Measurements from ENCODE around the gene TTLL7. TPM values are rescaled to one million over a fixed set of nuclear protein-coding genes. Genes with fewer than 3 reads are reported as not detected.

The TTLL7 gene
- total RNA-seq, 4 donors from 2014 or later: 3.1 to 9.1 (median 6.6) TPM

DNA sequence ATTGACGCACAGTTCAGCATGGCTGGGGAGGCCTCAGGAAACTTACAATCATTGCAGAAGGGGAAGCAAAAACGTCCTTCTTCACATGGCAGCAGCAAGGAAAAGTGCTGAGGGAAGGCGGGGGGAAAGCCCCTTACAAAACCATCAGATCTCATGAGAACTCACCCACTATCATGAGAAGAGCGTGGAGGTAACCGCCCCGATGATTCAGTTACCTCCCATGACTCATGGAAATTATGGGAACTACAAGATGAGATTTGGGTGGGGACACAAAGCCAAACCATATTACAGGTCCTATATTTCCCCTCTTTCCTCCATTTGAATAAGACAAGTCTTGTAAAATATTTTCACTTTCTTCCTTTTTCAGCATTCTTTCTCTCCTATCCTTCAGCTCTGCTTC, 7.7 kb upstream of the TTLL7 start:
- DNase-seq (ENCODE audit: low spot score) (no peak), ATAC-seq (ENCODE audit: low FRiP score) (no peak)
- TF ChIP-seq, protein P1, sequence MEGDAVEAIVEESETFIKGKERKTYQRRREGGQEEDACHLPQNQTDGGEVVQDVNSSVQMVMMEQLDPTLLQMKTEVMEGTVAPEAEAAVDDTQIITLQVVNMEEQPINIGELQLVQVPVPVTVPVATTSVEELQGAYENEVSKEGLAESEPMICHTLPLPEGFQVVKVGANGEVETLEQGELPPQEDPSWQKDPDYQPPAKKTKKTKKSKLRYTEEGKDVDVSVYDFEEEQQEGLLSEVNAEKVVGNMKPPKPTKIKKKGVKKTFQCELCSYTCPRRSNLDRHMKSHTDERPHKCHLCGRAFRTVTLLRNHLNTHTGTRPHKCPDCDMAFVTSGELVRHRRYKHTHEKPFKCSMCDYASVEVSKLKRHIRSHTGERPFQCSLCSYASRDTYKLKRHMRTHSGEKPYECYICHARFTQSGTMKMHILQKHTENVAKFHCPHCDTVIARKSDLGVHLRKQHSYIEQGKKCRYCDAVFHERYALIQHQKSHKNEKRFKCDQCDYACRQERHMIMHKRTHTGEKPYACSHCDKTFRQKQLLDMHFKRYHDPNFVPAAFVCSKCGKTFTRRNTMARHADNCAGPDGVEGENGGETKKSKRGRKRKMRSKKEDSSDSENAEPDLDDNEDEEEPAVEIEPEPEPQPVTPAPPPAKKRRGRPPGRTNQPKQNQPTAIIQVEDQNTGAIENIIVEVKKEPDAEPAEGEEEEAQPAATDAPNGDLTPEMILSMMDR (IDR thresholded peaks at IDR 0.05): no peak

DNA sequence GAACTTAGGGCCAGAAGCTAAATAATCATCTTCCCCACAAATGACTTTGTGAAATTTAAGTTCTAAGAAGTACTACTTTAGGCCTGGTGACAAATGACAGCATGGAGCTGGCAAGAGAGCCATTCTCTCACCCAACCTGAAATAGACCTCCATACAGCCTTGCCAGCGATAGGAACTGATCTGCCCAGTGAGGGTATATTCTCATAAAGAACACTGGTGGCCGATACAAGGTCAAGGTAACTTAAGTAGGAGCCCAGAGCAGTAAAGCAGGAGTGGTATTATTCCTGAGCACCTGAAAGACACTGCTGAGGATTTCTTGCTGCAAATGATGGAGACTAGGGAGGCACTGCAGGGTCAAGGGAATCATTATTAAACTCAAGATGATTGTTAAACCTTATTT, 2.6 kb upstream of the TTLL7 start:
- DNase-seq (ENCODE audit: low spot score): no peak
- TF ChIP-seq, protein P1 (IDR thresholded peaks at IDR 0.05): no peak
- no peak for ATAC-seq (ENCODE audit: low FRiP score)

DNA sequence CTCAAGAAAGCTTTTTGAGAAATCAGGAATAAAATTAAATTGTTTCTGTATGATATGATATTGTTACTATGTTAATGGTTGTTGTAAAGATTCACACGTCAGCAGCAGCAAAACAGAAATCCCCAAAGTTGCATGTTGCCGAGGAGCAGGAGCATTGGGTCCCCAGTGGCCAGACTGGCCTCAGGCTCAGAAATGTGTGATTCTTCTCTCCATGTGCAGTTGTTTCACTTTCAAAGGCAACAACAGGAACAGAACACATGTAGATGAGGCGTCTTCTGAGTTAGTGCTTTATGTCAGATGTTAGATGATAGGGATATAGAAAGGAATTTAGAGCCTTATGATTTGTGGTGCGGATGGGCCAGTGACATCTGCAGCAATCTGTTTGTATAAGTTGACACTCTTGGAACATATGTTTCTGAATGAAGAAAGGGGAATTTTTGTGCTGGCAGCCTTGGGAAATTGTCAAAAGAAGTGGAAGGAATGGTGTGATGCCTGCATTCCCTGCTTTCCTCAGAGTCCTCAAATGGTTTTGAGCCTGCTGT, 2.1 kb upstream of the TTLL7 start:
- ATAC-seq (ENCODE audit: low FRiP score) (no peak), DNase-seq (ENCODE audit: low spot score) (no peak)
- TF ChIP-seq, protein P1 (IDR thresholded peaks at IDR 0.05): no peak

DNA sequence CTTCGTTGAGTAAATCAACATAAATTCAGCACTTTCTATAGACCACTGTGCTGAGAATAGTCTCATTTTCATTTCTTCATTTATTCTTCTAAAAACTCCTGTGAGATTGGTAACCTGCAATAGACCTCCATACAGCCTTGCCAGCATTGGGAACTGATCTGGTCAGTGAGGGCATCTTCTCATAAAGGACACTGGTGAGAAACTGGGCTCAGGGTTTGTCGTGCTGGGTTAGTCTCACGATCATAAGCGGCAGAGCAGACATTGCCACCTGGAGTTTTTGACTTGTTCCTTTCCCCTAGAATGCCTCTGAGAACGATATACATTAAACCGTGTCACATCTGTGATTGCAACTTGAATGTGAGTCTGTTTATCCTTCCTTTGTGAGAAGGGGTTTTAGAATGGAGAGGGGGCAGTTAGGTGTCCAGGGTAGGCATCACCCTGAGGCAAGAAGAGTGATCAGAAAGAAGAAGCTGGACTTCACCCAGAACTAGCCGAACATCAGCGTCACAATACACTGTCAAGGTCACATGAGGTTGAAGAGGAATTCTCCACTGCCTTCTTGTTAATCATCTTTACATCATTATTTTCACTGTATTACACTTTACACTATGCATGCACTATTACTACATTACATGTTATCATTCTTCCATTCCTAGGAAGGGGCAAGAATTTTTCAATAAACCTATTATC, 1.4 kb upstream of the TTLL7 start:
- ATAC-seq (ENCODE audit: low FRiP score) (no peak), DNase-seq (ENCODE audit: low spot score) (no peak)
- TF ChIP-seq, protein P1 (IDR thresholded peaks at IDR 0.05): no peak

DNA sequence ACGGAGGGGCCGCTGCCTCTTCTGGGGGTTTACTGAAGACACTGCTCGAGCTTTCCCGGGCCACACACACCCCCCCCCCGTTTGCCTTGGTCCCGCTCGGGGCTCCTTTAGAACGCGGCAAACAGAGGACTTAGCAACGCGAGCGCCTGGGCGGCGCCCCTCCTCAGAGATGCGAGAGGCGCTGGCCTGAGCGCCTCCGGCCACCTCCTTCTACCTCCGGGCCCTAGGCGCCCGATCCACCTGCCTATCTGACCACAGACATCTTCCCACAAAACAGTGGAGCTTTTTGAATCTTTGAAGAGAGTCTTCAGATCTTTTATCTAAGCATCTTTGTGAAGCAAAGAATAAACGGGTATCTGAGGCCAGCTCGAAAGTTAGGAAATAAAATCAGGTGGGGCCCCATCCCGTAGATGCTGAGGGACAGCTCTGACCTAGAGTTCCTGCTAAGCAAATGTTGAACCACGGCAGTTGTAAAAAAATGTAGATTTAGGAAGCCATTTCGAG, 436 bp upstream of the TTLL7 start:
- TF ChIP-seq, protein P1 (IDR thresholded peaks at IDR 0.05): no peak
- no peak for DNase-seq (ENCODE audit: low spot score)
- ATAC-seq (ENCODE audit: low FRiP score): peak; percentile 87

DNA sequence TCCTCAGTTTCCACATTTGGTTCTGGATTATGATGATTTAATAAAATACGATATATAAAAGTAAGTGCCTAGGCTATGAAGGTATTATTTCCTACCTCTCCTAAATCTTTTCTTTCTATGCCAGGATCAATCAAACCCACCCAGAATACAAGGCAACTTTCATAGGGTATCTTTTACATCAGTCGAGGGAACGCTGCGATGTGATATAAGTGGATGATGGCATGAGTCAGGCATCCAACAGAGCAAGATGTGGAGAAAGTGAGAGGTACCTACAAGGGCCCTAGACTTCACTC, 781 bp downstream of the TTLL7 start:
- TF ChIP-seq, protein P1 (IDR thresholded peaks at IDR 0.05): no peak
- ATAC-seq (ENCODE audit: low FRiP score): peak; percentile 20
- no peak for DNase-seq (ENCODE audit: low spot score)

DNA sequence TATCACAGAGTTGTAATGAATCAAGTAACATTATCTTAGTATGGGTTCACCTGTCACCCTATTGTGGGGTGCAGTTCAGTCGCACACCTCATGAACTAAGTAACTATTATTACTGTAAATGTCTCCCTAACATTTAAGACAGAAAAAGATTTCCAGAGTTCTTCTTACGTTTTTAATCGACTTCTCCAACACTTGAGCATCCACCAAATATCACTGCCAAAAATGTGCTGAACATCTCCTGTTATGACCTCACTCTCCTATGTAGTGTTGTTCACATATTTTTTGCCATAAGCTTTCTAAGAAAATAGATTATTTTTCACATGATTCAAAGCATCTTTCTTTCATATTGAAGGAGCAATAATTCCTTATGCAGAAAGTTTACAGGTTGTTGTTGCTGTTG, 1.3 kb downstream of the TTLL7 start:
- ATAC-seq (ENCODE audit: low FRiP score) (no peak), DNase-seq (ENCODE audit: low spot score) (no peak)
- TF ChIP-seq, protein P1 (IDR thresholded peaks at IDR 0.05): no peak
